ENCODE measurements around the gene PTPN11.

The PTPN11 gene

GRCh38 chr12:112458330-112458729 is 39.6 kb downstream of the PTPN11 start:
- Histone ChIP-seq H3K27me3 (ENCODE audit: control insufficient read depth, insufficient read depth, low read length) (no peaks in the 10 kb centered on the region), H3K9me3 (ENCODE audit: control insufficient read depth, low read depth, low read length) (no peaks in the 10 kb centered on the region), H3K36me3 (ENCODE audit: control insufficient read depth, low read depth, low read length) (peaks cover 41% of the 10 kb centered on the region), H3K9ac (ENCODE audit: low read length) (no peak overlapping the region), H3K27ac (ENCODE audit: low read length) (no peak overlapping the region), H3K4me3 (ENCODE audit: low read length) (no peak overlapping the region), H3K4me1 (ENCODE audit: control insufficient read depth, low read depth, low read length) (no peaks in the 10 kb centered on the region)

- no peak overlapping the region for H3K4me3 ChIP-seq (ENCODE audit: low read length)
- no peaks in the 10 kb centered on the region for H3K9me3 ChIP-seq (ENCODE audit: control insufficient read depth, low read depth, low read length)
- peaks cover 42% of the 10 kb centered on the region for H3K36me3 ChIP-seq (ENCODE audit: control insufficient read depth, low read depth, low read length)
- no peak overlapping the region for H3K27ac ChIP-seq (ENCODE audit: low read length)
- no peaks in the 10 kb centered on the region for H3K4me1 ChIP-seq (ENCODE audit: control insufficient read depth, low read depth, low read length)
- H3K9ac ChIP-seq (ENCODE audit: low read length), result no peak overlapping the region
- no peaks in the 10 kb centered on the region for H3K27me3 ChIP-seq (ENCODE audit: control insufficient read depth, insufficient read depth, low read length)
These were observed 40.0 kb downstream of the PTPN11 start for GRCh38 chr12:112458751-112459150.

DNA sequence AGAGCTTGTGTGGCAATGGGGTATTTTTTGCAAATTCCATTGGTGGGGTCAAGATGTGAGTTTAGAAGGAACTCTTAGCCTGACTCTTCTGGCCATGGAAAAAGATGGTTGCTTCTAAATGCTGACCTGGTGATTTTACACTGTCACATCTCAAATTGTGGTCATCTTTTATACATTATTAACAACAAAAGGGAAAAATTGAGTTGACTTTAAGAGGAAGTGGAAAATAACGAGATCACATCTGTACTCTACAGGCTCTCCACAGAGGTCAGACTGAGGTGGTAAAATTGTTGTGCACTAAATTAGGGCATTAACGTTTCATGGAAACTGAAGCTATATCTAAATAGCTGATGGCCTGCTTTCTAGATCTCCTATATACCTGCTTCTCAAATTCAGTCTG is 44.7 kb downstream of the PTPN11 start:
- H3K36me3 ChIP-seq (ENCODE audit: control insufficient read depth, low read depth, low read length), result peaks cover 5% of the 10 kb centered on the region
- H3K27ac ChIP-seq (ENCODE audit: low read length), result no peak overlapping the region
- no peaks in the 10 kb centered on the region for H3K4me1 ChIP-seq (ENCODE audit: control insufficient read depth, low read depth, low read length)
- H3K4me3 ChIP-seq (ENCODE audit: low read length), result no peak overlapping the region
- no peaks in the 10 kb centered on the region for H3K9me3 ChIP-seq (ENCODE audit: control insufficient read depth, low read depth, low read length)
- no peaks in the 10 kb centered on the region for H3K27me3 ChIP-seq (ENCODE audit: control insufficient read depth, insufficient read depth, low read length)
- no peak overlapping the region for H3K9ac ChIP-seq (ENCODE audit: low read length)

- peaks cover 5% of the 10 kb centered on the region for H3K36me3 ChIP-seq (ENCODE audit: control insufficient read depth, low read depth, low read length)
- no peak overlapping the region for H3K27ac ChIP-seq (ENCODE audit: low read length)
- H3K4me1 ChIP-seq (ENCODE audit: control insufficient read depth, low read depth, low read length), result no peaks in the 10 kb centered on the region
- H3K4me3 ChIP-seq (ENCODE audit: low read length), result no peak overlapping the region
- H3K9ac ChIP-seq (ENCODE audit: low read length), result no peak overlapping the region
- H3K9me3 ChIP-seq (ENCODE audit: control insufficient read depth, low read depth, low read length), result no peaks in the 10 kb centered on the region
- no peaks in the 10 kb centered on the region for H3K27me3 ChIP-seq (ENCODE audit: control insufficient read depth, insufficient read depth, low read length)
These were observed 45.9 kb downstream of the PTPN11 start for GRCh38 chr12:112464605-112465004.

DNA sequence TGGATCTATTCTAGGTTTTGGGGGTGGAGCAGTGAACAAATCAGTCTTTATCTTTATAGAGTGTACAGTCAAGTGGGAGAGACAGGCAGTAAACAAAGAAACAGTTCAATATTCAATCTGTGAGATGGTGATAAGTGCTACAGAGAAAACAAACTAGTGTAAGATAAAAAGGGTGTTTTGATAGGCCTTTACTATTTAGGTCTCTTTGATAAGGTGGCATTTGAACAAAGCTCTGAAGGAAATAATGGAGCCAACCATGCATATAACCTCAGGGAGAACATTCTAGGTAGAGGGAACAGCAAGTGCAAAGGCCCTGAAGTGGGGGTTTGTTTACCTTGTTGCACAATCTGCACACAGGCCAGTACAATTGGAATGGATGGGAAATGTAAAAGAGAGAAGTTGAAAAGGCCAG is 47.3 kb downstream of the PTPN11 start:
- H3K27ac ChIP-seq (ENCODE audit: low read length), result no peak overlapping the region
- H3K27me3 ChIP-seq (ENCODE audit: control insufficient read depth, insufficient read depth, low read length), result no peaks in the 10 kb centered on the region
- no peaks in the 10 kb centered on the region for H3K4me1 ChIP-seq (ENCODE audit: control insufficient read depth, low read depth, low read length)
- H3K36me3 ChIP-seq (ENCODE audit: control insufficient read depth, low read depth, low read length), result peaks cover 5% of the 10 kb centered on the region
- no peaks in the 10 kb centered on the region for H3K9me3 ChIP-seq (ENCODE audit: control insufficient read depth, low read depth, low read length)
- no peak overlapping the region for H3K4me3 ChIP-seq (ENCODE audit: low read length)
- no peak overlapping the region for H3K9ac ChIP-seq (ENCODE audit: low read length)

DNA sequence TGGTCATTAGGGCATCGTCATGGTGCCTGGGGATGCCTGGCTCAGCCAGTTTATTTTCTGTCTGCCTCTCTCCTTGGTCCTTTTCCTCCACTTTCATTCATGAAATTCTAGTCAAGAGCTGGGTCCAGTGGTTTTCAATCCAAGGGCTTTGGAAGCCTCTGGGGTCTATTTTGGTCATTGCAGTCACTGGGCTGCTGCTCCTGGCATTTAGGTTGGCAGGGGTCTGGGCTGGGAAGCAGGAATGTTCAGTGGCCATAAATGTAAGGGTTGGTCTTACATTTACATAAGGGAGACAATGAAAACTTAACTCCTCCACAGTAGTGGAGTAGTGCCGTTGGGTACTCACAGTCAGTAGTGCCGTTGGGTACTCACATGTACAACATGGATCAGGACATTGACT is 48.1 kb downstream of the PTPN11 start:
- Histone ChIP-seq H3K9ac (ENCODE audit: low read length) (no peak overlapping the region), H3K4me3 (ENCODE audit: low read length) (no peak overlapping the region), H3K27me3 (ENCODE audit: control insufficient read depth, insufficient read depth, low read length) (no peaks in the 10 kb centered on the region), H3K27ac (ENCODE audit: low read length) (no peak overlapping the region), H3K4me1 (ENCODE audit: control insufficient read depth, low read depth, low read length) (no peaks in the 10 kb centered on the region), H3K36me3 (ENCODE audit: control insufficient read depth, low read depth, low read length) (peaks cover 5% of the 10 kb centered on the region), H3K9me3 (ENCODE audit: control insufficient read depth, low read depth, low read length) (no peaks in the 10 kb centered on the region)

DNA sequence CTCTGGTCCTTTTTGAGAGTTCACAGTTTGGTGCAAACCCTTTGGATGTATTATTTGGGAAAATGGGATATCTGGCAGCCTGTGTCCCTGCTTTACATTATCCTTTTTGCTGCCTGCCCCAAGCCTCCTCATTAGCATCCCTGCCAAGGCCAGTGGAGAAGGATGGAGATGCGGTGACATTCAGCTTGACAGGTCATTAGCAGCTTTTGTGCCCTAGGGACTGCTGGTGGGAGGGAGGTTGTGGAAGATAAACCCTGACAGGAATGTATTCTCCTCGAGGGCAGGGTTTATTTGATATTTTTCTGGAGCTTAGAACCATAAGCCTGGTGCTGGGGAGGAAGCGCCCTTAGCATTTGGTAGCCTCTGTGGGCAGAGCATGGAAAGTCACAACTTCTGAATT is 49.3 kb downstream of the PTPN11 start:
- Histone ChIP-seq H3K27me3 (ENCODE audit: control insufficient read depth, insufficient read depth, low read length) (no peaks in the 10 kb centered on the region), H3K4me1 (ENCODE audit: control insufficient read depth, low read depth, low read length) (no peaks in the 10 kb centered on the region), H3K36me3 (ENCODE audit: control insufficient read depth, low read depth, low read length) (peaks cover 9% of the 10 kb centered on the region), H3K27ac (ENCODE audit: low read length) (no peak overlapping the region), H3K9me3 (ENCODE audit: control insufficient read depth, low read depth, low read length) (no peaks in the 10 kb centered on the region), H3K9ac (ENCODE audit: low read length) (no peak overlapping the region), H3K4me3 (ENCODE audit: low read length) (no peak overlapping the region)

GRCh38 chr12:112473056-112473455 is 54.3 kb downstream of the PTPN11 start:
- Histone ChIP-seq H3K27ac (ENCODE audit: low read length) (no peak overlapping the region), H3K4me1 (ENCODE audit: control insufficient read depth, low read depth, low read length) (no peaks in the 10 kb centered on the region), H3K4me3 (ENCODE audit: low read length) (no peak overlapping the region), H3K9me3 (ENCODE audit: control insufficient read depth, low read depth, low read length) (no peaks in the 10 kb centered on the region), H3K27me3 (ENCODE audit: control insufficient read depth, insufficient read depth, low read length) (no peaks in the 10 kb centered on the region), H3K36me3 (ENCODE audit: control insufficient read depth, low read depth, low read length) (peaks cover 30% of the 10 kb centered on the region), H3K9ac (ENCODE audit: low read length) (no peak overlapping the region)

DNA sequence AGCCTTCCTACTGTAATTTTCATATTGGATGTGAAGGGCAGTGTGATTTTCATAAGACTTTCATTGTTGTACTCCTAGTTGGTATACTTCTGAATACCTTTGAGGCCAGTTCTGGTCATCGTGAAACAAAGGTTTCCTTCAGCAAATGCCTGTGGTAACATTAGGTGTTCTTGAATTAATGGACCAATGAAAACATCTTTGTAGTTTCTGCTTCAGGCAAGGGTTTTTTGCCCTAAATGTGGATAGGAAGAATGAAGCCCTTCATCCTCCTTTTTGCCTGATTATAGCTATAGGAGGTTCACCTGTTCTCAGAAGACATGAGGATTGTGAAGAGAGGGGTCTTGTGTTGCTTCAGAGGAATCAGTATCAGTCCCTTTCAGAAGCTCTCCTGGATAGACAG is 60.7 kb downstream of the PTPN11 start:
- H3K4me1 ChIP-seq (ENCODE audit: control insufficient read depth, low read depth, low read length), result no peaks in the 10 kb centered on the region
- H3K27me3 ChIP-seq (ENCODE audit: control insufficient read depth, insufficient read depth, low read length), result no peaks in the 10 kb centered on the region
- peaks cover 69% of the 10 kb centered on the region for H3K36me3 ChIP-seq (ENCODE audit: control insufficient read depth, low read depth, low read length)
- no peaks in the 10 kb centered on the region for H3K9me3 ChIP-seq (ENCODE audit: control insufficient read depth, low read depth, low read length)
- H3K9ac ChIP-seq (ENCODE audit: low read length), result no peak overlapping the region
- H3K27ac ChIP-seq (ENCODE audit: low read length), result no peak overlapping the region
- no peak overlapping the region for H3K4me3 ChIP-seq (ENCODE audit: low read length)

GRCh38 chr12:112480931-112481330 is 62.2 kb downstream of the PTPN11 start:
- no peak overlapping the region for H3K4me3 ChIP-seq (ENCODE audit: low read length)
- peaks cover 65% of the 10 kb centered on the region for H3K36me3 ChIP-seq (ENCODE audit: control insufficient read depth, low read depth, low read length)
- H3K4me1 ChIP-seq (ENCODE audit: control insufficient read depth, low read depth, low read length), result no peaks in the 10 kb centered on the region
- H3K27ac ChIP-seq (ENCODE audit: low read length), result no peak overlapping the region
- no peak overlapping the region for H3K9ac ChIP-seq (ENCODE audit: low read length)
- H3K27me3 ChIP-seq (ENCODE audit: control insufficient read depth, insufficient read depth, low read length), result no peaks in the 10 kb centered on the region
- H3K9me3 ChIP-seq (ENCODE audit: control insufficient read depth, low read depth, low read length), result no peaks in the 10 kb centered on the region

DNA sequence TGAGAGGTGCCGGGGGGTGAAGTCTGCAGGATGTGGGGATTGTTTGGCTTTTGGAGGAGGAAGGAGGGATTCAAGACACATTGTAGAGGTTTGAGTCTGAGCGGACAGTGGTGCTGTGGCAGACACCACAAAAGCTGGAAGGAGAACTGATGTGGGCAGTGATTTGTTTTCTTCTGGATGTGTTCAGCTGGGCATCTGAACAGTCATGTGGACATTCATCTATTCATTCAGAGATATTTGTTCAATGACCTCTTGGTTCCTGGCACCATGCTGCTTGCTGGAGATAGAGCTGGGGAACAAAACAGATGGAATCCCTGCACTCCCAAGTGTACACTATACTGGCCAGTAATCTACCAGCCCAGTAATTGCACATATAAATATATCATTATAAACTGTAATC is 64.0 kb downstream of the PTPN11 start:
- no peak overlapping the region for H3K4me3 ChIP-seq (ENCODE audit: low read length)
- no peaks in the 10 kb centered on the region for H3K4me1 ChIP-seq (ENCODE audit: control insufficient read depth, low read depth, low read length)
- H3K27me3 ChIP-seq (ENCODE audit: control insufficient read depth, insufficient read depth, low read length), result no peaks in the 10 kb centered on the region
- H3K36me3 ChIP-seq (ENCODE audit: control insufficient read depth, low read depth, low read length), result peaks cover 67% of the 10 kb centered on the region
- no peak overlapping the region for H3K27ac ChIP-seq (ENCODE audit: low read length)
- no peak overlapping the region for H3K9ac ChIP-seq (ENCODE audit: low read length)
- no peaks in the 10 kb centered on the region for H3K9me3 ChIP-seq (ENCODE audit: control insufficient read depth, low read depth, low read length)

DNA sequence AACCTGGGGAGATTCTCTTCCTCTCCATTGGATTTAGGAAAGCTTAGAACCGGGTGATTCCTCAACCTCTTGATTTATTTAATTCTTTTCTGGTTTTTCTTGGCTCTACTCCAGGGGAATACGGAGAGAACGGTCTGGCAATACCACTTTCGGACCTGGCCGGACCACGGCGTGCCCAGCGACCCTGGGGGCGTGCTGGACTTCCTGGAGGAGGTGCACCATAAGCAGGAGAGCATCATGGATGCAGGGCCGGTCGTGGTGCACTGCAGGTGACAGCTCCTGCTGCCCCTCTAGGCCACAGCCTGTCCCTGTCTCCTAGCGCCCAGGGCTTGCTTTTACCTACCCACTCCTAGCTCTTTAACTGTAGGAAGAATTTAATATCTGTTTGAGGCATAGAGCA is 67.6 kb downstream of the PTPN11 start:
- peaks cover 75% of the 10 kb centered on the region for H3K36me3 ChIP-seq (ENCODE audit: control insufficient read depth, low read depth, low read length)
- no peak overlapping the region for H3K9ac ChIP-seq (ENCODE audit: low read length)
- no peaks in the 10 kb centered on the region for H3K27me3 ChIP-seq (ENCODE audit: control insufficient read depth, insufficient read depth, low read length)
- no peaks in the 10 kb centered on the region for H3K9me3 ChIP-seq (ENCODE audit: control insufficient read depth, low read depth, low read length)
- H3K4me3 ChIP-seq (ENCODE audit: low read length), result no peak overlapping the region
- no peaks in the 10 kb centered on the region for H3K4me1 ChIP-seq (ENCODE audit: control insufficient read depth, low read depth, low read length)
- H3K27ac ChIP-seq (ENCODE audit: low read length), result no peak overlapping the region
